Neural progenitor cell (in vitro differentiated cells): ENCODE measurements around the gene NPC1L1. TPM values are rescaled to one million over a fixed set of nuclear protein-coding genes. Genes with fewer than 3 reads are reported as not detected.

Experiments used
- DNase-seq: peaks from one replicate; pipeline ENCODE4 v3.0.0-alpha.2; 2016; ENCODE audit warnings: low spot score
- H2AFZ ChIP-seq: fragments of 200-600 bp; sonication (generic); replicated peaks from 2 replicates; pipeline ENCODE4 v1.6.1; 2016; ENCODE audit warnings: antibody characterized with exemption
- H3F3A ChIP-seq: fragments of 200-600 bp; sonication (generic); 2 replicates; pipeline ENCODE4 v1.6.1; 2016; ENCODE audit warnings: antibody characterized with exemption, low read depth
- H3K27ac ChIP-seq: fragments of 200-600 bp; sonication (generic); 2 replicates; pipeline ENCODE4 v1.5.1; 2016; ENCODE audit warnings: mild to moderate bottlenecking
- H3K27me3 ChIP-seq: fragments of 200-600 bp; sonication (generic); 2 replicates; pipeline ENCODE4 v1.6.1; 2016; ENCODE audit warnings: mild to moderate bottlenecking, moderate library complexity
- H3K36me3 ChIP-seq: fragments of 200-600 bp; sonication (generic); 2 replicates; pipeline ENCODE4 v1.5.1; 2016
- H3K4me1 ChIP-seq: fragments of 200-600 bp; sonication (generic); 2 replicates; pipeline ENCODE4 v1.6.1; 2016; ENCODE audit warnings: mixed run types
- H3K4me2 ChIP-seq: fragments of 200-600 bp; sonication (generic); 2 replicates; pipeline ENCODE4 v1.6.1; 2016
- H3K4me3 ChIP-seq: fragments of 200-600 bp; sonication (generic); 2 replicates; pipeline ENCODE4 v1.5.1; 2016
- H3K79me2 ChIP-seq: fragments of 200-600 bp; sonication (generic); 2 replicates; pipeline ENCODE4 v1.6.1; 2016; ENCODE audit warnings: low read depth
- H3K9ac ChIP-seq: fragments of 200-600 bp; sonication (generic); 2 replicates; pipeline ENCODE4 v1.6.1; 2016
- H3K9me3 ChIP-seq: fragments of 200-600 bp; sonication (generic); 2 replicates; pipeline ENCODE4 v1.5.1; 2016; ENCODE audit warnings: low read depth
- H4K20me1 ChIP-seq: fragments of 200-600 bp; sonication (generic); 2 replicates; pipeline ENCODE4 v1.6.1; 2016; ENCODE audit warnings: low read depth
- H3K27ac Mint-ChIP-seq: 3 replicates; pipeline ENCODE4 v1.8.0; 2021; ENCODE audit warnings: mixed read lengths
- H3K27me3 Mint-ChIP-seq: 2 replicates; pipeline ENCODE4 v1.8.0; 2022; ENCODE audit warnings: low read depth, mild to moderate bottlenecking, inconsistent platforms, moderate library complexity, mixed read lengths; ENCODE audit not compliant: insufficient read depth
- H3K36me3 Mint-ChIP-seq: 3 replicates; pipeline ENCODE4 v1.8.0; 2021; ENCODE audit warnings: mixed read lengths
- H3K4me1 Mint-ChIP-seq: 3 replicates; pipeline ENCODE4 v1.8.0; 2021; ENCODE audit warnings: mixed read lengths
- H3K4me3 Mint-ChIP-seq: 3 replicates; pipeline ENCODE4 v1.8.0; 2021; ENCODE audit warnings: mild to moderate bottlenecking, moderate library complexity, mixed read lengths
- H3K9me3 Mint-ChIP-seq: 3 replicates; pipeline ENCODE4 v1.8.0; 2020; ENCODE audit warnings: mixed read lengths
- CTCF ChIP-seq: fragments of 200-600 bp; sonication (generic); IDR thresholded peaks from 2 replicates; pipeline ENCODE4 v1.5.1; 2017; ENCODE audit warnings: antibody characterized with exemption, mild to moderate bottlenecking
- EZH2 ChIP-seq: fragments of 200-600 bp; sonication (generic); IDR thresholded peaks from 2 replicates; pipeline ENCODE4 v1.6.1; 2017; ENCODE audit warnings: antibody characterized with exemption, mild to moderate bottlenecking, moderate library complexity
- EZH2phosphoT487 ChIP-seq: fragments of 200-600 bp; sonication (generic); IDR thresholded peaks from 2 replicates; pipeline ENCODE4 v1.6.1; 2017; ENCODE audit warnings: antibody characterized with exemption
- small RNA-seq: library from RNA; depleted of rRNA; stranded (forward); fragments of <200 nt; gene quantifications from one replicate; pipeline ENCODE3, GENCODE V24; 2015
- total RNA-seq: library from RNA; depleted of rRNA; stranded (reverse); fragments of >200 nt; gene quantifications from 2 replicates; pipeline ENCODE4 v1.2.3, GENCODE V29; 2015; ENCODE audit warnings: low replicate concordance

The NPC1L1 gene
- total RNA-seq, 1 donor from 2014 or later, result not detected

- peaks cover 15% of the 10 kb centered on the region for H3K36me3 Mint-ChIP-seq
- no peak overlapping the region for H3K27ac Mint-ChIP-seq
- TF ChIP-seq CTCF, result no peak
- no peak for TF ChIP-seq EZH2
- no peak for TF ChIP-seq EZH2phosphoT487
- no peaks in the 10 kb centered on the region for H3F3A ChIP-seq
- no peak overlapping the region for H3K4me2 ChIP-seq
- no peaks in the 10 kb centered on the region for H3K4me1 ChIP-seq
- peaks cover 54% of the 10 kb centered on the region for H3K79me2 ChIP-seq
- H3K9ac ChIP-seq, result peak overlapping the region; percentile 12
- H3K27ac ChIP-seq, result no peak overlapping the region
- DNase-seq, result no peak
- H4K20me1 ChIP-seq, result peaks cover 14% of the 10 kb centered on the region
- no peak overlapping the region for H2AFZ ChIP-seq
- no peaks in the 10 kb centered on the region for H3K4me1 Mint-ChIP-seq
- H3K4me3 Mint-ChIP-seq, result no peak overlapping the region
- no peaks in the 10 kb centered on the region for H3K36me3 ChIP-seq
- no peak overlapping the region for H3K4me3 ChIP-seq
- no peaks in the 10 kb centered on the region for H3K9me3 Mint-ChIP-seq
- peaks cover 2% of the 10 kb centered on the region for H3K27me3 Mint-ChIP-seq
- no peaks in the 10 kb centered on the region for H3K27me3 ChIP-seq
- no peaks in the 10 kb centered on the region for H3K9me3 ChIP-seq
Measured at GRCh38 chr7:44466300-44467216, 74.6 kb downstream of the NPC1L1 start.

GRCh38 chr7:44465490-44465889 lies 75.6 kb downstream of the NPC1L1 start:
- Histone ChIP-seq H3K9me3 (no peaks in the 10 kb centered on the region), H3K27me3 (no peaks in the 10 kb centered on the region), H4K20me1 (peaks cover 13% of the 10 kb centered on the region), H3K9ac (no peak overlapping the region), H3K4me1 (no peaks in the 10 kb centered on the region), H3K36me3 (no peaks in the 10 kb centered on the region), H3K4me3 (no peak overlapping the region), H3K79me2 (peaks cover 53% of the 10 kb centered on the region), H3K4me2 (no peak overlapping the region), H2AFZ (no peak overlapping the region), H3F3A (no peaks in the 10 kb centered on the region), H3K27ac (no peak overlapping the region)
- no peak for TF ChIP-seq EZH2
- no peak for TF ChIP-seq CTCF
- no peak for TF ChIP-seq EZH2phosphoT487
- no peak for DNase-seq
- H3K27ac Mint-ChIP-seq, result no peak overlapping the region
- H3K9me3 Mint-ChIP-seq, result no peaks in the 10 kb centered on the region
- H3K27me3 Mint-ChIP-seq, result peaks cover 2% of the 10 kb centered on the region
- no peaks in the 10 kb centered on the region for H3K4me1 Mint-ChIP-seq
- H3K4me3 Mint-ChIP-seq, result no peak overlapping the region
- peaks cover 11% of the 10 kb centered on the region for H3K36me3 Mint-ChIP-seq

GRCh38 chr7:44463169-44463808 lies 77.8 kb downstream of the NPC1L1 start:
- no peaks in the 10 kb centered on the region for H3K4me1 Mint-ChIP-seq
- H3F3A ChIP-seq, result no peaks in the 10 kb centered on the region
- no peak overlapping the region for H3K27ac ChIP-seq
- peaks cover 4% of the 10 kb centered on the region for H3K36me3 ChIP-seq
- H3K4me2 ChIP-seq, result no peak overlapping the region
- no peak overlapping the region for H2AFZ ChIP-seq
- H3K4me3 Mint-ChIP-seq, result no peak overlapping the region
- no peaks in the 10 kb centered on the region for H3K4me1 ChIP-seq
- H3K9me3 ChIP-seq, result no peaks in the 10 kb centered on the region
- DNase-seq, result no peak
- no peak overlapping the region for H3K27ac Mint-ChIP-seq
- no peaks in the 10 kb centered on the region for H3K27me3 ChIP-seq
- peaks cover 8% of the 10 kb centered on the region for H4K20me1 ChIP-seq
- TF ChIP-seq CTCF (peak; percentile 28), EZH2 (no peak), EZH2phosphoT487 (no peak)
- H3K9ac ChIP-seq, result no peak overlapping the region
- no peak overlapping the region for H3K4me3 ChIP-seq
- H3K79me2 ChIP-seq, result peaks cover 63% of the 10 kb centered on the region
- H3K9me3 Mint-ChIP-seq, result no peaks in the 10 kb centered on the region
- peaks cover 2% of the 10 kb centered on the region for H3K27me3 Mint-ChIP-seq
- H3K36me3 Mint-ChIP-seq, result peaks cover 14% of the 10 kb centered on the region

Small RNA genes within 50 kb of the gene (small RNA-seq; reads per million reads assigned to genes)
- not detected for gene RNU6-1097P

Other genes starting within 250 kb of the NPC1L1 start
- gene CAMK2B, start 215.7 kb downstream of the NPC1L1 start, total RNA-seq, result 0.09 and 0.31 TPM in 2 replicates
- gene NUDCD3, start 50.7 kb downstream of the NPC1L1 start, total RNA-seq, result 35.4 and 42.4 TPM in 2 replicates
- 61.0 and 67.5 TPM in 2 replicates for gene DDX56, start 32.6 kb upstream of the NPC1L1 start, total RNA-seq
- 95.8 and 222 TPM in 2 replicates for gene TMED4, start 40.9 kb upstream of the NPC1L1 start, total RNA-seq
- 25.2 and 54.4 TPM in 2 replicates for gene OGDH, start 65.3 kb upstream of the NPC1L1 start, total RNA-seq
- gene ZMIZ2, start 207.5 kb upstream of the NPC1L1 start, total RNA-seq, result 7.6 and 19.5 TPM in 2 replicates